NCI-H2196 treated with DMSO at 0.1 percent for 48 hours (cell line): ENCODE results near the gene LSMEM2.
"Not testable (repeated sequence)": the region's sequence is repeated elsewhere in the genome, so short reads cannot be mapped to it uniquely, and the experiment has no call there.

Experiments used
- DNase-seq: peaks from one replicate; lab custom pipeline; 2025; ENCODE audit not compliant: unreplicated experiment; lab: John Stamatoyannopoulos, UW

Gene LSMEM2

GRCh38 chr3:50276762-50277101 is 2.2 kb upstream of the LSMEM2 start:
- no peak for DNase-seq

GRCh38 chr3:50278123-50278879 is 586 bp upstream of the LSMEM2 start:
- DNase-seq, result no peak

- no peak for DNase-seq
Observed at GRCh38 chr3:50279255-50280016, 549 bp downstream of the LSMEM2 start.

GRCh38 chr3:50284121-50284520 is 5.2 kb downstream of the LSMEM2 start:
- DNase-seq, result not testable (repeated sequence)

- DNase-seq, result no peak
Observed at GRCh38 chr3:50286322-50287227, 7.7 kb downstream of the LSMEM2 start.

- no peak for DNase-seq
Observed at GRCh38 chr3:50287262-50287661, 8.4 kb downstream of the LSMEM2 start.

GRCh38 chr3:50288387-50289007 is 9.6 kb downstream of the LSMEM2 start:
- DNase-seq, result no peak

GRCh38 chr3:50289130-50289529 is 10.2 kb downstream of the LSMEM2 start:
- no peak for DNase-seq

GRCh38 chr3:50290161-50290641 is 11.3 kb downstream of the LSMEM2 start:
- DNase-seq, result no peak

- peak; percentile 78 for DNase-seq
Observed at GRCh38 chr3:50292159-50293078, 13.5 kb downstream of the LSMEM2 start, which contains the start of gene IFRD2. Gene IFRD2, minus strand, starts transcription at chr3:50292429. Its CDS starts 155 bp downstream, at chr3:50292274.

GRCh38 chr3:50293079-50293801 is 14.4 kb downstream of the LSMEM2 start:
- DNase-seq, result no peak

GRCh38 chr3:50294089-50294488 is 15.2 kb downstream of the LSMEM2 start:
- no peak for DNase-seq

GRCh38 chr3:50294492-50295403 is 15.9 kb downstream of the LSMEM2 start:
- DNase-seq, result no peak

- no peak for DNase-seq
Observed at GRCh38 chr3:50295553-50296431, 16.9 kb downstream of the LSMEM2 start.

- DNase-seq, result no peak
Observed at GRCh38 chr3:50296721-50297383, 18.0 kb downstream of the LSMEM2 start.

GRCh38 chr3:50297384-50297775 is 18.5 kb downstream of the LSMEM2 start:
- no peak for DNase-seq
